ENCODE data around the gene ANKRD13B. TPM values are rescaled to one million over a fixed set of nuclear protein-coding genes. Genes with fewer than 3 reads are reported as not detected.

Gene ANKRD13B
- polyA plus RNA-seq, 1 donor (not counting 4 experiments of a cell fraction or from before 2014, with no cell fraction given), result 3.7 TPM

DNA sequence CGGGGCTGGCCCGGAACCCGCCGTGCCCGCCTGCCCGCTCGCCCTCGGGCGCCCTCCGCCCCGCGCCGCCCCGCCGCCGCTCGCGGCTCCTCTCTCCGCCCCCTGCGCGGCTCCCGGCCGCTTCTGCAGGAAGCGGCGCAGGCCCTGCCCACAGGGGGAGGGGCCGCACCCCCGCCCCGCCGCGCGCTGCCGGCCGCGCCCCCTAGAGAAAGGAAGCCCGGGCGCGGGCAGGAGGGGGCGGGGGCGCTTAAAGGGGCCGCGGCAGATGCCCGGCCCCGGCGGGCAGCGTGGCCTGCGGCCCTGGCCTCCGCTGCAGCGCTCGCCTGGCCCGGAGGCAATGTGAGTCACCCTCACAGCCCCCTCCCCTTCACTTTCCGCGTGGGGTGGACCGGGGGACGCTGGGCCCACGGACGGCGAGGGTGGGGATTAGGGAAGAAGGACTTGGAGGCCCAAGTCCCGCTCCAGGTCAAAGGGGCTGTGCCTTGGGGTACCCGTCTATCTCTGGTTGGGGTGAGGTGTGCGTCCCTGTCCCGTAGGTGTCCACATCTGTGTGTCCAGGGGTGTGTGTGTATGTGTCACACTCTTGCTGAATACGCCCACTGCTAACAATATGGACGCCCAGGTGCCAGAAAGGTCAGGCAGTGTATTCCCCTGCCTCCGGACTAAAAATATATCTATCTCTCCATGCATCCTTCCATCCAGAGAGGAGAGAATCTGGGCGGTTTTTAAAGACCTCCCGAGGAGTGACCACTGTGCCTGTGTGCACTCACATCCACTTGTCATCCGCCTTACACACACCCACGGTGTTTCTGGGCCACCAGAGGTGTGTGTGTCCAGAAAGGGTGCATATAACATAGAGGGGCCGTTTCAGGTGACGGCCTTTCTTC is 3.2 kb upstream of the ANKRD13B start, which contains the start of gene GIT1:
Gene GIT1 (minus strand): TSS at position 125 of the 887 bp plus-strand sequence. CDS start 270 bp downstream, outside the sequence.
- Histone ChIP-seq H3K9me3 (ENCODE audit: control insufficient read depth, low read depth, low read length) (no peaks in the 10 kb centered on the region), H3K4me2 (ENCODE audit: control insufficient read depth, extremely low read depth, insufficient read depth, low read depth, low read length) (peak within 1 kb of the TSS; percentile 97), H3K9ac (ENCODE audit: control insufficient read depth, extremely low read depth, insufficient read depth, low read length) (peak within 1 kb of the TSS; percentile 78), H3K27ac (ENCODE audit: control insufficient read depth, insufficient read depth, low read length) (peak within 1 kb of the TSS; percentile 68), H3K4me3 (ENCODE audit: control insufficient read depth in 2 of 3, extremely low read depth in 1 of 3, insufficient read depth in 2 of 3, low read depth in 1 of 3, low read length in 3 of 3) (peak within 1 kb of the TSS; percentile 81 to 92 (median 85)), H3K36me3 (ENCODE audit: control insufficient read depth in 2 of 2, extremely low read depth in 1 of 2, insufficient read depth in 2 of 2, low read length in 2 of 2) (peaks cover 3 to 5% of the 10 kb centered on the region in 2 experiments), H4K20me1 (ENCODE audit: control insufficient read depth, extremely low read depth, insufficient read depth, low read length) (peaks cover 11% of the 10 kb centered on the region), H3K9me1 (ENCODE audit: control insufficient read depth, extremely low read depth, insufficient read depth, low read length) (peaks cover 12% of the 10 kb centered on the region), H3K27me3 (ENCODE audit: control insufficient read depth, extremely low read depth, insufficient read depth, low read length) (no peaks in the 10 kb centered on the region), H3K4me1 (ENCODE audit: control insufficient read depth, extremely low read depth, insufficient read depth, low read length) (peaks cover 73% of the 10 kb centered on the region), H3K79me2 (ENCODE audit: control insufficient read depth, insufficient read depth, low read length) (peaks cover 50% of the 10 kb centered on the region), H2AFZ (ENCODE audit: control insufficient read depth, low read length) (peak within 1 kb of the TSS; percentile 87)
- TF ChIP-seq, protein P1, sequence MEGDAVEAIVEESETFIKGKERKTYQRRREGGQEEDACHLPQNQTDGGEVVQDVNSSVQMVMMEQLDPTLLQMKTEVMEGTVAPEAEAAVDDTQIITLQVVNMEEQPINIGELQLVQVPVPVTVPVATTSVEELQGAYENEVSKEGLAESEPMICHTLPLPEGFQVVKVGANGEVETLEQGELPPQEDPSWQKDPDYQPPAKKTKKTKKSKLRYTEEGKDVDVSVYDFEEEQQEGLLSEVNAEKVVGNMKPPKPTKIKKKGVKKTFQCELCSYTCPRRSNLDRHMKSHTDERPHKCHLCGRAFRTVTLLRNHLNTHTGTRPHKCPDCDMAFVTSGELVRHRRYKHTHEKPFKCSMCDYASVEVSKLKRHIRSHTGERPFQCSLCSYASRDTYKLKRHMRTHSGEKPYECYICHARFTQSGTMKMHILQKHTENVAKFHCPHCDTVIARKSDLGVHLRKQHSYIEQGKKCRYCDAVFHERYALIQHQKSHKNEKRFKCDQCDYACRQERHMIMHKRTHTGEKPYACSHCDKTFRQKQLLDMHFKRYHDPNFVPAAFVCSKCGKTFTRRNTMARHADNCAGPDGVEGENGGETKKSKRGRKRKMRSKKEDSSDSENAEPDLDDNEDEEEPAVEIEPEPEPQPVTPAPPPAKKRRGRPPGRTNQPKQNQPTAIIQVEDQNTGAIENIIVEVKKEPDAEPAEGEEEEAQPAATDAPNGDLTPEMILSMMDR (optimal IDR thresholded peaks at IDR 0.05 in 1 of 3, IDR thresholded peaks at IDR 0.05 in 1 of 3, conservative IDR thresholded peaks at IDR 0.05 in 1 of 3; ENCODE audit: extremely low read depth in 1 of 3, insufficient read depth in 2 of 3, low read length in 3 of 3), result no peak
- TF ChIP-seq EZH2 (IDR thresholded peaks at IDR 0.05; ENCODE audit: low read length), result no peak
- dilution Hi-C loops (cut with MboI; ENCODE audit: extremely low pct_ligation_motif_present, low sequenced_read_pairs), result no loop called here
- FAIRE-seq (no peak), DNase-seq (ENCODE audit: low read depth, low spot score) (no peak)

- no peak for TF ChIP-seq EZH2 (IDR thresholded peaks at IDR 0.05; ENCODE audit: low read length)
- TF ChIP-seq, protein P1 (optimal IDR thresholded peaks at IDR 0.05 in 1 of 3, IDR thresholded peaks at IDR 0.05 in 1 of 3, conservative IDR thresholded peaks at IDR 0.05 in 1 of 3; ENCODE audit: extremely low read depth in 1 of 3, insufficient read depth in 2 of 3, low read length in 3 of 3), result no peak
- Histone ChIP-seq H3K27me3 (ENCODE audit: control insufficient read depth, extremely low read depth, insufficient read depth, low read length) (no peaks in the 10 kb centered on the region), H3K4me1 (ENCODE audit: control insufficient read depth, extremely low read depth, insufficient read depth, low read length) (peaks cover 71% of the 10 kb centered on the region), H3K27ac (ENCODE audit: control insufficient read depth, insufficient read depth, low read length) (peak overlapping the region; percentile 68), H4K20me1 (ENCODE audit: control insufficient read depth, extremely low read depth, insufficient read depth, low read length) (peaks cover 11% of the 10 kb centered on the region), H3K9me3 (ENCODE audit: control insufficient read depth, low read depth, low read length) (no peaks in the 10 kb centered on the region), H3K9ac (ENCODE audit: control insufficient read depth, extremely low read depth, insufficient read depth, low read length) (peak overlapping the region; percentile 71), H3K4me2 (ENCODE audit: control insufficient read depth, extremely low read depth, insufficient read depth, low read depth, low read length) (peak overlapping the region; percentile 88), H3K9me1 (ENCODE audit: control insufficient read depth, extremely low read depth, insufficient read depth, low read length) (peaks cover 7% of the 10 kb centered on the region), H3K4me3 (ENCODE audit: control insufficient read depth in 2 of 3, extremely low read depth in 1 of 3, insufficient read depth in 2 of 3, low read depth in 1 of 3, low read length in 3 of 3) (peak overlapping the region in 2 of 3 experiments; percentile 57 to 59), H2AFZ (ENCODE audit: control insufficient read depth, low read length) (peak overlapping the region; percentile 62), H3K79me2 (ENCODE audit: control insufficient read depth, insufficient read depth, low read length) (peaks cover 45% of the 10 kb centered on the region), H3K36me3 (ENCODE audit: control insufficient read depth in 2 of 2, extremely low read depth in 1 of 2, insufficient read depth in 2 of 2, low read length in 2 of 2) (peaks cover 0 to under 1% of the 10 kb centered on the region in 2 experiments)
- dilution Hi-C loops (cut with MboI; ENCODE audit: extremely low pct_ligation_motif_present, low sequenced_read_pairs), result no loop called here
- no peak for DNase-seq (ENCODE audit: low read depth, low spot score)
- FAIRE-seq, result peak; percentile 20
Observed at GRCh38 chr17:29590411-29591145, 2.4 kb upstream of the ANKRD13B start.
